ENCODE results near the gene GPR142.

The GPR142 gene

GRCh38 chr17:74371653-74372147 is 4.4 kb downstream of the GPR142 start:
- DNase-seq = no peak

GRCh38 chr17:74372426-74372825 is 5.1 kb downstream of the GPR142 start:
- no peak for DNase-seq

GRCh38 chr17:74373838-74374606 is 6.7 kb downstream of the GPR142 start:
- no peak for DNase-seq

GRCh38 chr17:74374858-74375257 is 7.6 kb downstream of the GPR142 start:
- DNase-seq = no peak

GRCh38 chr17:74379495-74380085 is 12.3 kb downstream of the GPR142 start:
- peak; percentile 86 for DNase-seq

- peak; percentile 53 for DNase-seq
Measured at GRCh38 chr17:74380086-74380958, 13.0 kb downstream of the GPR142 start.

- no peak for DNase-seq
Measured at GRCh38 chr17:74380959-74381808, 13.9 kb downstream of the GPR142 start.

GRCh38 chr17:74383141-74383540 is 15.8 kb downstream of the GPR142 start:
- DNase-seq = no peak

GRCh38 chr17:74385201-74385600 is 17.9 kb downstream of the GPR142 start:
- DNase-seq = no peak

GRCh38 chr17:74386386-74386785 is 19.1 kb downstream of the GPR142 start:
- peak; percentile 62 for DNase-seq

- no peak for DNase-seq
Measured at GRCh38 chr17:74387365-74388218, 20.3 kb downstream of the GPR142 start.

GRCh38 chr17:74389084-74389753 is 21.9 kb downstream of the GPR142 start:
- no peak for DNase-seq

GRCh38 chr17:74389937-74390679 is 22.8 kb downstream of the GPR142 start:
- no peak for DNase-seq

GRCh38 chr17:74390680-74391653 is 23.7 kb downstream of the GPR142 start:
- no peak for DNase-seq

- DNase-seq = no peak
Measured at GRCh38 chr17:74391771-74392170, 24.5 kb downstream of the GPR142 start.

GRCh38 chr17:74392848-74393247 is 25.5 kb downstream of the GPR142 start:
- DNase-seq = no peak

GRCh38 chr17:74393346-74393942 is 26.1 kb downstream of the GPR142 start:
- DNase-seq = no peak

GRCh38 chr17:74394275-74394950 is 27.1 kb downstream of the GPR142 start:
- no peak for DNase-seq
